Upper lobe of left lung (tissue), 6 donors: ENCODE results near the gene RGS4. TPM values are rescaled to one million over a fixed set of nuclear protein-coding genes. Genes with fewer than 3 reads are reported as not detected.
A peak's percentile ranks its signal among the peaks of the same experiment; 100 is the strongest.

Source experiments
- ATAC-seq, 2 donors: fragments of 200-7000 bp; cut with Tn5 transposase; one replicate each; pipeline ENCODE4 v1.9.1; 2022; ENCODE audit warnings: mild to moderate bottlenecking in 2 of 2, moderate library complexity in 2 of 2; ENCODE audit not compliant: low FRiP score in 2 of 2
- DNase-seq, 2 donors: peaks; one replicate each; pipeline ENCODE4 v3.0.0-alpha.2; 2019 to 2020
- H3K27ac ChIP-seq, 4 donors: fragments of 200-600 bp; sonication (generic); one replicate each; pipeline ENCODE4 v1.5.1; 2016 to 2019
- H3K27me3 ChIP-seq, 4 donors: fragments of 200-600 bp; sonication (generic); one replicate each; pipeline ENCODE4 v1.5.1; 2017 to 2019
- H3K36me3 ChIP-seq, 4 donors: fragments of 200-600 bp; sonication (generic); one replicate each; pipeline ENCODE4 v1.5.1; 2016 to 2019
- H3K4me1 ChIP-seq, 4 donors: fragments of 200-600 bp; sonication (generic); one replicate each; pipeline ENCODE4 v1.5.1; 2018 to 2019
- H3K4me3 ChIP-seq, 4 donors: fragments of 200-600 bp; sonication (generic); one replicate each; pipeline ENCODE4 v1.5.1; 2017 to 2019; ENCODE audit warnings: mild to moderate bottlenecking in 2 of 4, moderate library complexity in 1 of 4
- H3K9me3 ChIP-seq, 4 donors: fragments of 200-600 bp; sonication (generic); one replicate each; pipeline ENCODE4 v1.5.1; 2018 to 2019
- EP300 ChIP-seq, 4 donors: sonication (generic); formaldehyde crosslinking; IDR thresholded peaks; one replicate each; pipeline ENCODE4 v1.5.1; 2017; ENCODE audit warnings: antibody characterized with exemption in 4 of 4, control low read depth in 2 of 4
- POLR2A ChIP-seq, 4 donors: fragments of 450-650 bp; IDR thresholded peaks; one replicate each; pipeline ENCODE4 v1.5.1; 2016 to 2017; ENCODE audit warnings: antibody characterized with exemption in 4 of 4, mild to moderate bottlenecking in 2 of 4
- POLR2AphosphoS5 ChIP-seq, 2 donors: sonication (generic); formaldehyde crosslinking; IDR thresholded peaks; one replicate each; pipeline ENCODE4 v1.5.1; 2017; ENCODE audit warnings: antibody characterized with exemption in 2 of 2
- WGBS, 2 donors: methylation state at CpG; one replicate each; pipeline ENCODE4 v1.1.5; 2017 to 2018; 5-methylcytosine and 5-hydroxymethylcytosine counted together
- total RNA-seq, 6 donors: library from RNA; depleted of rRNA in 4 of 6; stranded (reverse); fragments of >200 nt in 4 of 6; gene quantifications; one replicate each; pipeline versions ENCODE4 v1.1.0 to v1.2.1, GENCODE V29; 2016 to 2021
- TF ChIP-seq, protein P1 (sequence below), 6 experiments: fragments of 450-650 bp in 4 of 6; fragments of 200-600 bp in 2 of 6; sonication (generic) in 2 of 6; IDR thresholded peaks; one replicate each; pipeline ENCODE4 v1.5.1; 2016 to 2019; ENCODE audit warnings: antibody characterized with exemption in 6 of 6
- donor health status: DM: no; HTN: no; CAD: no; lungs with moderate emphysema.
- donor health status: DM: no; HTN: yes; CAD: no; lungs with severe emphysema.

RGS4 gene
- total RNA-seq, 6 donors from 2014 or later = 0.30 to 2.2 (median 0.93) TPM; not detected in 2

GRCh38 chr1:163071405-163072255 lies 2.5 kb downstream of the RGS4 start:
- no peak overlapping the region for H3K27ac ChIP-seq
- no peaks in the 10 kb centered on the region for H3K9me3 ChIP-seq
- ATAC-seq = peak in 1 of 2 donors; percentile 69
- no peak for TF ChIP-seq EP300 (IDR thresholded peaks at IDR 0.05)
- TF ChIP-seq, protein P1, sequence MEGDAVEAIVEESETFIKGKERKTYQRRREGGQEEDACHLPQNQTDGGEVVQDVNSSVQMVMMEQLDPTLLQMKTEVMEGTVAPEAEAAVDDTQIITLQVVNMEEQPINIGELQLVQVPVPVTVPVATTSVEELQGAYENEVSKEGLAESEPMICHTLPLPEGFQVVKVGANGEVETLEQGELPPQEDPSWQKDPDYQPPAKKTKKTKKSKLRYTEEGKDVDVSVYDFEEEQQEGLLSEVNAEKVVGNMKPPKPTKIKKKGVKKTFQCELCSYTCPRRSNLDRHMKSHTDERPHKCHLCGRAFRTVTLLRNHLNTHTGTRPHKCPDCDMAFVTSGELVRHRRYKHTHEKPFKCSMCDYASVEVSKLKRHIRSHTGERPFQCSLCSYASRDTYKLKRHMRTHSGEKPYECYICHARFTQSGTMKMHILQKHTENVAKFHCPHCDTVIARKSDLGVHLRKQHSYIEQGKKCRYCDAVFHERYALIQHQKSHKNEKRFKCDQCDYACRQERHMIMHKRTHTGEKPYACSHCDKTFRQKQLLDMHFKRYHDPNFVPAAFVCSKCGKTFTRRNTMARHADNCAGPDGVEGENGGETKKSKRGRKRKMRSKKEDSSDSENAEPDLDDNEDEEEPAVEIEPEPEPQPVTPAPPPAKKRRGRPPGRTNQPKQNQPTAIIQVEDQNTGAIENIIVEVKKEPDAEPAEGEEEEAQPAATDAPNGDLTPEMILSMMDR (IDR thresholded peaks at IDR 0.05) = peak; percentile 21 to 61 (median 46)
- peak in 1 of 2 donors; percentile 33 for DNase-seq
- peaks cover 0 to 10% (median 0%) of the 10 kb centered on the region in 4 donors for H3K4me1 ChIP-seq
- 11 to 13% methylated on average over 6 of the region's 6 CpGs for WGBS, 2 donors
- H3K4me3 ChIP-seq = no peak overlapping the region
- no peaks in the 10 kb centered on the region for H3K36me3 ChIP-seq
- peaks cover 0 to 4% (median 0%) of the 10 kb centered on the region in 4 donors for H3K27me3 ChIP-seq

DNA sequence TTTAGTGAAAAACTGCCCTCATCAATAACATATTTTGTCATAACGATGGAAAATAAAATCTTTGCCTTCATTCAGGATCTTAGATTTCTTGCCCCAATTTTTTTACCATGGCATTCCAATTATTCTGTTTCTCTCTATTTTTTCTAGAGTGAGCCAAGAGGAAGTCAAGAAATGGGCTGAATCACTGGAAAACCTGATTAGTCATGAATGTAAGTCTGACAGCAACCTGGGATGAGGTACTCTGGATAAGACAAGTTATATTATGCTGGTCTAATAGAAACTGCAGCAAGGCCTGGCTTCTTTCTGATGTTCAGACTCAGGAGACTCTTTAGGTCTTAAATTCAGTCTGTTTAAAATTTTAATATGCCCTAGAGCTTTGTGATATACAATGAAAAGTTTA lies 3.5 kb downstream of the RGS4 start:
- Histone ChIP-seq H3K4me1 (peaks cover 0 to 10% (median 0%) of the 10 kb centered on the region in 4 donors), H3K4me3 (no peak overlapping the region), H3K36me3 (no peaks in the 10 kb centered on the region), H3K27ac (no peak overlapping the region), H3K27me3 (peaks cover 0 to 4% (median 0%) of the 10 kb centered on the region in 4 donors), H3K9me3 (no peaks in the 10 kb centered on the region)
- ATAC-seq (no peak), DNase-seq (no peak)
- TF ChIP-seq, protein P1 (IDR thresholded peaks at IDR 0.05) = no peak
- TF ChIP-seq POLR2AphosphoS5 (IDR thresholded peaks at IDR 0.05) = no peak
- no peak for TF ChIP-seq EP300 (IDR thresholded peaks at IDR 0.05)
- 92 to 100% methylated on average over 1 of the region's 1 CpG for WGBS, 2 donors

GRCh38 chr1:163074004-163074403 lies 4.8 kb downstream of the RGS4 start:
- no peak for ATAC-seq
- no peaks in the 10 kb centered on the region for H3K36me3 ChIP-seq
- WGBS, 2 donors = 80 to 93% methylated on average over 1 of the region's 1 CpG
- no peaks in the 10 kb centered on the region for H3K9me3 ChIP-seq
- DNase-seq = no peak
- H3K27me3 ChIP-seq = peaks cover 0 to 4% (median 0%) of the 10 kb centered on the region in 4 donors
- TF ChIP-seq POLR2A (IDR thresholded peaks at IDR 0.05) (no peak), POLR2AphosphoS5 (IDR thresholded peaks at IDR 0.05) (no peak), EP300 (IDR thresholded peaks at IDR 0.05) (no peak)
- TF ChIP-seq, protein P1 (IDR thresholded peaks at IDR 0.05) = no peak
- H3K4me3 ChIP-seq = no peak overlapping the region
- no peak overlapping the region for H3K27ac ChIP-seq
- peaks cover 0 to 4% (median 0%) of the 10 kb centered on the region in 4 donors for H3K4me1 ChIP-seq

DNA sequence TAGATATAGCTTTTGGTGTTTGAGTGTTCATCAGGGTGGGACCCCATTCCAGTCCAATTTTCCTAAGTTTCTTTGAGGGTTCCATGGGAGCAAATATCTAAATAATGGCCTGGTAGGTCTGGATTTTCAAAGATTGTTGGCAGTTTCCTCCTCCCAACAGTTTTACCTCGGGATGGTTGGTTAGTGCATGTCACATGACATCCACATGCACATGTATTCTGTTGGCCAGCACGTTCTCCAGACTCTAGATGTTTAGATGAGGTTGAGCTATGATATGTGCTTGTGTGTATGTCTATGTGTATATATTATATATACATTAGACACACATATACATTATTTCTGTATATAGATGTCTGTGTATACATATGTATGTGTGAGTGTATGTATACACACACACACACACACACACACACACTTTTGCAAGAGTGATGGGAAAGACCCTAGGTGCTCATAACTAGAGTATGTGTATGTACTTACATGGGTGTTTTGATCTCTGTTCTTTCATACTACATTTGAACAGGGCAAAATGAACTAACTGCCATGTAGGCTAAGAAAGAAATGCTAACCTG lies 5.6 kb downstream of the RGS4 start:
- H3K4me3 ChIP-seq = no peak overlapping the region
- H3K9me3 ChIP-seq = no peaks in the 10 kb centered on the region
- ATAC-seq = no peak
- WGBS, 2 donors = 58 to 80% methylated on average over 2 of the region's 2 CpGs
- H3K27ac ChIP-seq = no peak overlapping the region
- H3K27me3 ChIP-seq = no peaks in the 10 kb centered on the region
- TF ChIP-seq EP300 (IDR thresholded peaks at IDR 0.05) = no peak
- no peak for TF ChIP-seq POLR2A (IDR thresholded peaks at IDR 0.05)
- no peak for TF ChIP-seq POLR2AphosphoS5 (IDR thresholded peaks at IDR 0.05)
- DNase-seq = no peak
- no peaks in the 10 kb centered on the region for H3K4me1 ChIP-seq
- H3K36me3 ChIP-seq = no peaks in the 10 kb centered on the region

- WGBS, 2 donors = 86 to 87% methylated on average over 4 of the region's 4 CpGs
- H3K4me3 ChIP-seq = no peak overlapping the region
- no peak overlapping the region for H3K27ac ChIP-seq
- no peak for ATAC-seq
- no peaks in the 10 kb centered on the region for H3K27me3 ChIP-seq
- no peak for DNase-seq
- H3K9me3 ChIP-seq = no peaks in the 10 kb centered on the region
- TF ChIP-seq EP300 (IDR thresholded peaks at IDR 0.05) (no peak), POLR2A (IDR thresholded peaks at IDR 0.05) (no peak), POLR2AphosphoS5 (IDR thresholded peaks at IDR 0.05) (no peak)
- TF ChIP-seq, protein P1 (IDR thresholded peaks at IDR 0.05) = no peak
- no peaks in the 10 kb centered on the region for H3K36me3 ChIP-seq
- H3K4me1 ChIP-seq = no peaks in the 10 kb centered on the region
Measured at GRCh38 chr1:163076044-163076443, 6.9 kb downstream of the RGS4 start.
